ENCODE results near the gene P4HA3.

Gene P4HA3

DNA sequence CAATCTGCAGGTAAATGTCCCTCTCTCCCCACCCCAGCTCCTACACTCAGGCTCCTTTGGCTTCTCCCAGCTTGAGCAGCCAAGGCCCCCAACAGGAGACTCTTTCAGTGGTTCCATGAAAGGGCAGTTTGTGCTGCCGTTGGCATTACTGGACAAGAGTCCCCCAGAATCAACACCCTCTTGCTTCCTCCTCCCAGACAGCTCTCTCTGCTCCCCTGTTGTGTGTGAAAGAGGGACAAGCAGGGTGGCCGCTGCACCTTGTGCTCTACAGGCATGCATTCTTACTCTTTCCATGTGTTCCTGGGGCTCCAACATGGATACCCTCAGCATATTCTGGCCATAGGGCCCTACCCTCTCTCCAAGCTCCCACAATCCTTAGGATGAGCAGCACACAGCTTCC is 48.7 kb downstream of the P4HA3 start:
- DNase-seq, result no peak

DNA sequence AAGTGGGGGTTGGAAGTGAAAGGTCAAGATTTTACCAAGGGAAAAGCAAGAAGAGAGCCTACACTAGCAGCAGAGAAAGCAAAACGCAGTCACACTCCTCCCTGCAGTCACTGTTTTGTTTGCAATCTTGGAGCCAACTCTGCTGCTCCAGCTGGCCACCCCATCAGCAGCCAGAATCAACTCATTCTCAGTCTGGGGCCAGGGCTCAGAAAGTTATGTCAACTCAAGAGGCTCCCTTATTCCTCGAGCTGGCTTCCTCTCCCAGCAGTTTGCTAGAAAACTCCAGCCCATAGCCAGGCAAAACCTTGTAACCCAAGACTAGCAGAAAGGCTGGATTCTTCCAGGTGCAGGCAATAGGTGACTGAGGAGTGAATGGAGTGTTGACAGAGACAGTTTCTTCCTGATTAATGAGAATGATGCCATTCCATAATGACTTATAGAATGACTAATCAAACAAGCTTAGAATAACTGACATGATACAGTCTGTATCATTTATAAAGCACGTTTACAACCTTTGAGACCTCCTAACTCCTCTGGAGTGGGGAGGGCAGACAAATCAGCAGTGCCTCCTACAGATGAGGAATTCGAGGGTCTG is 53.4 kb downstream of the P4HA3 start:
- DNase-seq, result no peak

DNA sequence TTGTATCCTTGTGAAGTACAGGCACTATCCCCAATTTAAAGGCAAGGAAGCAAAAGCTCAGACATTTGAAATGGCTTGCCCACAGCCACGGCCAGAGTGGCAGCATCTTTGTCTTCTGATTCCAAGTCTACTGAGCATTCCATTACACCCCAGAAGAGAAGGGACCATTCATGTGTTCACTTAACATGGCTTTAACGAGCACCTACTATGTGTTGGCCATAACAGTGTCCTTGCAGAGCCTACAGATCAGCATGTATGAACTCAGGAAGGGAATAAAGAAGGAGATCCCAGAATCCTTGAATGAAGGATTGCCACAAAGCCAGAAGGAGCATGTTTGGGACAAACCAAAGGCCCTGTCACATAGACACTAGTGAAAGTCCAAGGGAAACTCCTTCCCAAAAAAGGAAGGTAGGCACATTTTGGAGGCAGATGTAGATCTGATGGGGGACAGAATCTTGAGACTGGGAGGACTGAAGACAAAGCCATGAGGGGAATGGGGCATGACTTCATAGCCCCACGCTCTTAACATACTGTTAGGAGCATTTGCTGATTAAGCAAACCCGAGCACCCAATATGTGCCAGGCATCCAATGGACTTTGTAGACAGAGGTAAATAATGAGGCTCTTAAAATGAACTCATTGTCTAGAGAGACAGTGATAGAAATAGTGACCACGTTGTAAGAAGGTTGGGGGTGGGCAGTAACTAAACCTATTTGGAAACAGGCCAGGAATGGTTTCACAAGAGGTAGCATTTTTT is 54.9 kb downstream of the P4HA3 start:
- no peak for DNase-seq

DNA sequence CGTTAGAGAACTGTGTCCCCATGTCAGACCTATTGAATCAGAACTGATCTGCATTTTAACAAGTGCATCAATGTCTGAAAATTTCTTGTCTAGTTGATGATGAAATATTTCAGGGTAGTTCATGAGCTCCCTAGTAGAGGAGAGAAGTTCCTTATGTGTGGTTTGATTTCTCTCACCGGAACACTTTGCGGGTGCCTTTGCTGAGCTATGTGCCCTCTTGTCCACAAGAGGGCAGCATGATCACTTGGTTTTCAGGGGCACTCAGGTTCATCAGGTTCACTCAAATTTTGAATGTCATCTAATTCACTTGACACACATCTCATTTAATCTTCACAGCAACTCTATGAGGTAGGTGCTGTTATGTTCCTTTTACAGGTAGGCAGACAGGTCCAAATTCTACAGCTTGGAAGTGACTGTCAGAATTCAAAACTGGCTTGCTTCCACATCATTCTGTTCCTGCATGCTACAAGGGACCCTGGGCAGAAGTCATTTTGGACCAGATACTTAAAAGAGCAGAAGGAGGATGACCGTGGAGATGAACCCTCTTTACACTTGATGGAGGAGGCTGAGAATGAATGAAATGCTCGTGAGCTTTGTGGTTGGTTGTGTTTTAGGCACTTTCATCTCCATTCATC is 55.6 kb downstream of the P4HA3 start:
- DNase-seq, result peak; percentile 77 to 82

DNA sequence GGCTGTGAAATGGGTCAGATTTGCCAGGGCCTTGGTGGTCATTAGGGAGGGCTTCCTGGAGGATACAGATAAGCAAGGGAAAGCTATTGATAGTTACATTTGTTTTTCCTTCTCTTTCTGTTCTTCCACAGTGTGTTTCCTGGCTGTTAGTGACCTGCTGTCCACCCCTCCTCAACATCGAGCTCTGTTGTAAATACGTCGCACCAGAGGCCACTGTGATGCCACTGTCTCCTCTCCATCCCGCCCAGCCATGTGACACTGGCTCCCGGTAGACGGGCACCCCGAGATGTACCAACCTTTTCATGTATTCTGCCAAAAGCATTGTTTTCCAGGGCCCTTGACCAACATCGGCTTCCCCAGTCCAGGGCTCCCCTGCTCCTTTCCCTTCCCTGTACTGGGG is 58.1 kb downstream of the P4HA3 start:
- DNase-seq, result no peak

DNA sequence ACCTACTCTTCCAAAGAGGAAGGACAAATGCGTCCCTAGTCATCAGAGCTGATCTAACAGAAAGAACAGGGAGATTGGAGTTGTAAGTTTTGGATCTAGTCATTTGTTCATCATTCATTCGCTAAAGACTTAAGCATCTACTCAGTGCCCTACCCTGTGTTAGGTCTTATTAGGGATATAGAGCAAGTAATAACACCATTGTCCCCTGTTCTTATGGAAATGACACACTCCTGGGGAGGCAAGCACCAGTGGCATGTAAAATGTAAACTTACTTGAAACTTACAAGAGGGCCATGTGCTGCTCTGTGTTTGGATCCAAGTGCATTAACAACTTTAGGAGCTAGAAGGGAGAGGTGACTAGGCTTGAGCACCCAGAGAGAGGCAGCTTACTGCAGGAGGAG is 61.9 kb downstream of the P4HA3 start:
- DNase-seq, result no peak

DNA sequence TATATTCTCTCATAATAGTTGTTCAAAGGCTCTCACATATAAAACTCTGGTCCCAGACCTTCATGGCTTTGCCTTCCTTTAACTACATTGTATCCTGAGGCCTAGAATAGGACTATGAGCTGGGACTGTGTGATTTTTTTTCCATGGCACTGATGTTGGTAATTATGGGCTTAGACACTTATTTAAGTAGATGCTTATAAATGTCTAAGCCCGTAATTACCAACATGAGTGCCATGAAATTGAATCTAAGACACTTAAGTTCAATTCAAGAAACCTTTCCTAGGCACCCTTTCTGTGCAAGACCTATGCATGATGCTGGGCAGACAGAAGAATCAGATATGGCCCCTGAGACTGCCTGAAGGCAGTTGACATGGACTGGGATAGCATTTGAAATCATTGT is 63.0 kb downstream of the P4HA3 start:
- no peak for DNase-seq

DNA sequence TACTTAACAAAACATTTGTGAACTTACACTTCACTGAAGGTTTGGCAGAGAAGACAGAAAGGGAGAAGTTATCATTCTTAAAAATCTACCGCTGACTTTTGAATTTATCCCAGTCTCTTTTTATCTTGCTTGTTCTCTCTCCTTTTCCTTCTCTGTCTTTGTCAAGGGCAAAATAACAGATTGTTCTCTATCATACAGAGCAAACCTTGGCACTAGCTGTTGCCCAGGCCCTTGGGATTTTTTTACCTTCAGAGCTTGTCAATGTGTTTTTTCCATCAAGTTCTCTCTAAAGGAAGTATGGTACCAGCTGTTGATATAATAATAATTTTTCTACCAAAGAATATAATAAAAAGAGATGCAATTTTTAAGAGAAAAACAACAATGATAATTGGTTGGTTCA is 73.2 kb downstream of the P4HA3 start:
- DNase-seq, result no peak

DNA sequence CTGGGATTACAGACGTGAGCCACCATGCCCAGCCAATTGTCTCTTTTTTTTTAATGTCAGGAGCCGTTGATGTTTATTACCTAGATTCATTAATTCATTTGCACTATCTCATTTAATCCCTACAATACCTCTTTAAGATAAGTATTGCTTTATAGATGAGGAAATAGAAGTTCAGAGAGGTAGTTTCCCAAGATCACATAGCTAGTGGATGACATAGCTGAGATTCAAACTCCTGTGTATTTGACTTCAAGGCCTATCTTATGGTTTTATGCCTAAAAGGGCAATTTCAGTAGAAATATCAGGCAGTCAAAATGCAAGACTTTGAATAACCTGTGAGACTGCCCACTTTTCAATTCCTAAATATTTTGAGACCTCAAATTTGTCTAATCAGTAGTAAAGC is 73.9 kb downstream of the P4HA3 start:
- DNase-seq, result no peak

DNA sequence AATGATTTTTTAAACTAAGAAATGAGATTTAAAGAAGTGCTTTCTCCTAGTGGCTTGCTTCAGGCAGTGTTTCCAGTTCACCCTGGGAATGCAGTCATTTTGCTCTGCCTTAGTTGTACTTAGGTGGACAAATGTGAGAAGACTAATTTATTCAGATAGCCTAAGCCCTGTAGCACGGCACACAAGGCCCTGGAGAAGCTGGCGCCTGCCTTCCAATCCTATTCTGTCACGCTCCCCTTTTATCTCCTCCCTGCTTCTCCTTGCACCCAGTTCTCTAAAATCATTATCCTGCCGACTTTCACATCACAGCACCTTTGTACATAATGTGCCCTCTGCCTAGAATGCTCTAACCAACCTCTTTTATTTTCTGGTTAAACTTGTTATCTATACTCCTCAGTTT is 76.3 kb downstream of the P4HA3 start:
- DNase-seq, result no peak

DNA sequence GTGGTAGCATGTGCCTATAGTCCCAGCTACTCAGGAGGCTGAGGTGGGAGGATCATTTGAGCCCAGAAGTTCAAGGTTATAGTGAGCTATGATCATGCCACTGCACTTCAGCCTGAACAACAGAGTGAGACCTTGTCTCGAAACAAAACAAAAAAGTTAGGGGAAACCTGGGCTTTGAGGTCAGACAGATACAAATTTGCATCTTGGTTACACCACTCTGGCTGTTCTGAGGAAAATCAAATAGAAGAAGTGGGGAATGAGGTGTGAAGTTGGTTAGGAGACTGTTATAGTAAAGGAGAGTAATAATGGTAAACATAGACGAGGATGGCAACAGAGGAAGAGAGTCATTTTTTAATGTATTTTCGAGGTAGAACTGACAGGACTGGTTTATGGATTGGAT is 77.8 kb downstream of the P4HA3 start:
- DNase-seq, result no peak

DNA sequence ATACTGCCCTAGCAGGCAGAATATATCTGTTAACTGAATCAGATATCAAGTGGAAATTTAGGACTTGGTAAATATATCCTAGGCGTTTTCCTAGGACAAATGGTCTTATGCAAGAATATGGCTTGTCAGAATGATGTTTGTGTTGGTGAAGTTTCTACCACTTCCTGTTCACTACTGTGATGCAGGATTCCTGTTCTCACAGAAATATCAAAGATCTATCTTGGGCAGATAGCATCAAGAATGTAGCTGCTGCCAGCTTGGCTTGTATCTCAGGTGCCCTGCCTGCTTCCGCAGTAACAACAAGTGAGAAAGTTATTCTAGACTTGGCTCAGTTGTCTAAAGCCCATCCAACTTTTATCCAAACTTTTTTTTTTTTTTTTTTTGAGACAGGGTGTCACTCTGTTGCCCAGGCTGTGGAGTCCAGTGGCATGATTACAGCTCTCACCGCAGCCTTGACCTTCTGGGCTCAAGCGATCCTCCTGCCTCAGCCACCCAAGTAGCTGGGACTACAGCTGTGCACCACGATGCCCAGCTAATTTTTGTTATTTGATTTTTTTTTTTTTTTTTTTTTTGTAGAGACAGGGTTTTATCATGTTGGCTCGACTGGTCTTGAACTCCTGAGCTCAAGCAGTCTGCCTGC is 79.0 kb downstream of the P4HA3 start:
- no peak for DNase-seq

DNA sequence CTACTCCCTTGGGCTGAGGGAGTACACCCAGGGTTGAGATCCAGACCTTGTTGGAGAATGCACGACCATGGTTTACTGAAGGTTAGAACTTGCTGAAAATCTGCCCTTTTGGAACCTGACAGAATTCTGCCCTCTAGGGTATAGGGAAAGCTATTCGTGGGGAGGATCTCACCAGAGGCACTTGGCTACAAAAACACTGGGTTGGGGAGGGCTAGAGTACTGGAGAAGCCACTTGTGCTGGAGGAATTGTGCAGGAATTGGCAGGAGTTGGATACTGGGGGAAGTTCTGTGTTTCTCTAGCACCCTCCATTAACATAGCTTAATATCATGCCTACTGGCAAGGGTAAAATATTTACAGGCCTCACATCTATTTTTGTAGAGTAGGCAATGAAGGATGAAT is 84.5 kb downstream of the P4HA3 start:
- no peak for DNase-seq

DNA sequence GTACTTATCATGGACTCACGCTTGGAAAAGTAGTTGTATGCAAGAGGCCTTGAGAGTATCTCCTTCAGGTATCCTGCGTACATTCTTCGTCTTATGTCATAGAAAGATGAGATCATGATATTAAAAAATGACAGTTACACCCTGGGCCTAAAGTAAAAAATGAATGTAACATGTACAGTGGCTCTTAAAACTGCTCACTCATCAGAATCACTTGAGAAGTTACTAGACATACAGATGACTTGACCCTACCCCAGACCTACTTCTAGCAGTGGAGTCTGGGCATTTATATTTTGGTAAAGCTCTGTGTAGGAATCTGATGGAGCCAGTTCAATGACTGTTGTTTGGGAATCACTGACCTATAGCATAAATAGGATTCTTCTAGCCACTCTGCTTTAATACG is 85.9 kb downstream of the P4HA3 start:
- no peak for DNase-seq

DNA sequence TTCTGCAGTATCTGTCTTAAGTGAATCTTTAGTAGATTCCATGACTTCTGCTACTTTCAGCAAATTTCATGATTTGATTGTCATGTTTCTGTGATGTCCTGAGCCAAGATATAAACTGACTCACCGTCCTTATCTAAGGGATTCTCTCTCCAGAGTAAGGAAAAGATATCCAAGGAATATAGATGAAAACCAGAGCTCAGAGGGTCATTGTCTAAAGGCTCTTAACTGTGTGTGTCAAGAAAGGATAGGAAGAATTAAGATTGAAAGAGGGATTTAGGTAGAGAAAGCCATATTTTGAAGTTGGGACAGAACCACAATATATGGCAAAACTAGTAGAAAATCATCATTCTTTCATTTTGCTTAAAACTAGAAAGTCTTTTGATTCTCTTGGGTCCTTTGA is 89.6 kb downstream of the P4HA3 start:
- no peak for DNase-seq

DNA sequence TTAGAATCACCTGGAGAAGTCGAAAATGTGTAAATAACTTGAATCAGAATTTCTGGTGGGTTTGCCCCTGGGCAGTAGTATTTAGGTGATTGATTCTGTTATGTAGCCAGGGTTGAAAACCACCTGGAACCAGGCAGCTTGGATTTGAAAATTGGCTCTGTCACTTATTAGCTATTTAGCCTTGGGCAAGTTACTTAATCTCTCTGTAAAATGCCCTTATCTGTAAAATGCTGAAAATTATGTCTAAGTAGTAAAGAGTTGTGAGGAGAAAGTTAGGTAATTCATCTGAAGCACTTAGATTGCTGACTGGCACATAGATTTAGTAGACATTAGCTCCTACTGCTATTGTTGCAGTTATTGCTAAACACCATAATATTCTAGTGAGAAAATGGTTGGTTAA is 91.1 kb downstream of the P4HA3 start:
- DNase-seq, result no peak

Data from inflammatory macrophage (primary cell).